AG04449 (cell line): Measurements from ENCODE around the gene BABAM1.

Experiments used
- CTCF ChIA-PET: fragments of 350-600 bp; formaldehyde crosslinking; extraction: SDS; loops from one replicate; lab custom pipeline; 2021; ENCODE audit warnings: antibody characterized with exemption; lab: Yijun Ruan, JAX
- POLR2A ChIA-PET: fragments of 400-600, 350-600 bp; formaldehyde crosslinking; extraction: SDS; loops from one replicate; lab custom pipeline; 2020; ENCODE audit warnings: antibody characterized with exemption, inconsistent platforms; lab: Yijun Ruan, JAX
- DNase-seq: peaks from one replicate; pipeline ENCODE4 v3.0.0-alpha.2; 2010; ENCODE audit warnings: low read depth, low spot score
- H3K4me3 ChIP-seq: 2 replicates; pipeline ENCODE4 v1.5.1; 2011; ENCODE audit warnings: low read depth, mild to moderate bottlenecking, control low read depth, low read length
- TF ChIP-seq, protein P1 (sequence below): IDR thresholded peaks from one replicate; pipeline ENCODE4 v1.5.1; 2011; ENCODE audit warnings: mild to moderate bottlenecking, moderate library complexity, low read length, control low read depth, inconsistent platforms; ENCODE audit not compliant: insufficient read depth; ENCODE audit errors: missing control alignments

Gene BABAM1

DNA sequence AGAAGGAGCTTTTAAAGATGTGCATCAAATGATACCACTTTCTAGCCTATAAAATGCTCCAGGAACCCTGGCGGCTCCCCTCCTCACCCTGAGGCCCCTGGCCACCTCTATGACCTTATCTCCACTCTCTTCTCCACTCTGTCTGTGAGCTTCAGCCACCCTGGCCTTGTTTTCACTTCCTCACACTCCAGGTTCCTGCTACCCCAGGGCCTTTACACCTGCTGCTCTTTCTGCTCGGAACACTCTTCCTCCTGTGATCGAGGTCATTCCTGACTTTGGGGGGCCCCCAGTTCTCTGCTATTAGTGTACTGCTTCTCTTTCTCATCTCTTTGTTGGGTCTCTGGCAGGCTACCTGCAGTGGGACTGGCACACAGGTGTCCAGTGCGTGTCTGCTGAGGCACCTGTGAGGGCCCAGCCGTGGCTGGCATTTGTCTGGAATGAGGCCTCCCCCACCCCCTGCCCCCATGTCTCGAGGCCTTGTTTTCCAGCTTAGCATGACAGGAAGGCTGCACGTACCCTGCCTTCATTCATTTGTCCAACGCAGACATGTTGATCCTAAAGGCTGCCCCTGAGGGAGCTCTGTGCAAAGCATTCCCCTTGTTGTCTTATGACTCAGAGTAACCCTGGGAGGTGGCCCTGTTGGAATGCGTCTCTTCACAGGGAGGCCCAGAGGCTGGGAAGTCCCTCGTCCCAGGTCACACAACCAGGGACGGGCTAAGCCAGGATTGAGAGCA is 44.4 kb downstream of the BABAM1 start:
- peak overlapping the region; percentile 8; the same call in 1 of the 2 replicates for H3K4me3 ChIP-seq
- no peak for DNase-seq
- POLR2A ChIA-PET, result interaction anchor here (1.4 to 1.7 kb wide), 2 partner anchors 10 to 15 kb away, joined by 3 to 5 read pairs; no protein-coding TSS in a partner anchor
- CTCF ChIA-PET, result interaction anchor here (4.1 kb wide), 1 partner anchor 18 kb away, joined by 18 read pairs; no protein-coding TSS in a partner anchor
- TF ChIP-seq, protein P1, sequence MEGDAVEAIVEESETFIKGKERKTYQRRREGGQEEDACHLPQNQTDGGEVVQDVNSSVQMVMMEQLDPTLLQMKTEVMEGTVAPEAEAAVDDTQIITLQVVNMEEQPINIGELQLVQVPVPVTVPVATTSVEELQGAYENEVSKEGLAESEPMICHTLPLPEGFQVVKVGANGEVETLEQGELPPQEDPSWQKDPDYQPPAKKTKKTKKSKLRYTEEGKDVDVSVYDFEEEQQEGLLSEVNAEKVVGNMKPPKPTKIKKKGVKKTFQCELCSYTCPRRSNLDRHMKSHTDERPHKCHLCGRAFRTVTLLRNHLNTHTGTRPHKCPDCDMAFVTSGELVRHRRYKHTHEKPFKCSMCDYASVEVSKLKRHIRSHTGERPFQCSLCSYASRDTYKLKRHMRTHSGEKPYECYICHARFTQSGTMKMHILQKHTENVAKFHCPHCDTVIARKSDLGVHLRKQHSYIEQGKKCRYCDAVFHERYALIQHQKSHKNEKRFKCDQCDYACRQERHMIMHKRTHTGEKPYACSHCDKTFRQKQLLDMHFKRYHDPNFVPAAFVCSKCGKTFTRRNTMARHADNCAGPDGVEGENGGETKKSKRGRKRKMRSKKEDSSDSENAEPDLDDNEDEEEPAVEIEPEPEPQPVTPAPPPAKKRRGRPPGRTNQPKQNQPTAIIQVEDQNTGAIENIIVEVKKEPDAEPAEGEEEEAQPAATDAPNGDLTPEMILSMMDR, result no peak

DNA sequence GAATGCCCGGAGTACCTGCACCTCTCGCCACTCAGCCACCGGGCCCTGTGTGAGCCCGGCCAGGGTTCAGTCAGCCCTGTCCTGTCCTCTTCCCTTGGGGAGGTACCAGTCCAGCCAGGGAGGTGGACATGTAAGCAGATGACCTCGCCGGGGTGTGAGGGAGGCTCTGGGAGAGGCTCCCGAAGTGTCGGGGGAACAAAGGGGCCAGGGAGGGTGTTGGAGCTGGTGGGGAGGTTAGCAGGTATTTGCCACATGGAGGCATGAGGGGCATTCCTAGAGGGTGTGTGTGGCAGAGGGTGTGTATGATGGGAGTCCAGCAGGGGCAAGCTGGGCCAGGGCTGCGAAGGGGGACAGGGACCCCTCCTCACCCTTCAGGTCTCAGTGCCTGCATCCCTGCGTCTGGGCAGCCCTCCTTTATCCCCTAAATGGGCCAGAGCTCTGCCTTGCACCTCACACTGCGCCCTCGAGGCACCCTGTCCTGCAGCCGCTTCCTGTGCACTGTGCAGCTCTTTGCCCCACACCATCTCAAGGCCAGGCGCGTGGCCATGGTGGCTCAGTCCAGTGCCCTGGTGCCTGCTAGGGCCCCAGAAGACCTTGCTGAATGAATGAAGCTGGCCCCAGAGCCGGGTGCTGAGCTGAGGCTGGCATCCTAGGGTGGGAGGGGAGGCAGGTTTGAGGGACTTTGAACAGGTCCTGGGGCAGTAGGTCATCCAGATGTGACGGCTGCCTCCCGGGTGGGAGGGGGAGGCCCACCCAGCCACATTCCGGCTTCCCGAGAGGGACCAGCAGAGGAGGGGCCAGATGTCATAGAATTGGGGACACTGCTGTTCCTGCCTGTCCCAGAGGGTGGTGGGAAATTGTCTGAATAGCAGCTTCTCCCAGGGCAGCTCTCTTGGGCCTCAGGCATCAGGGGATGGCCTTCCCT is 45.2 kb downstream of the BABAM1 start:
- TF ChIP-seq, protein P1, result no peak
- ChIA-PET POLR2A (interaction anchor here (1.4 to 1.7 kb wide), 2 partner anchors 9 to 14 kb away, joined by 3 to 5 read pairs; no protein-coding TSS in a partner anchor), CTCF (interaction anchor here (0.9 to 1.2 kb wide), 3 partner anchors 9 to 153 kb away, joined by 4 read pairs; partner anchors contain the start of gene ABHD8)
- peak overlapping the region; percentile 8; the same call in 1 of the 2 replicates for H3K4me3 ChIP-seq
- no peak for DNase-seq

DNA sequence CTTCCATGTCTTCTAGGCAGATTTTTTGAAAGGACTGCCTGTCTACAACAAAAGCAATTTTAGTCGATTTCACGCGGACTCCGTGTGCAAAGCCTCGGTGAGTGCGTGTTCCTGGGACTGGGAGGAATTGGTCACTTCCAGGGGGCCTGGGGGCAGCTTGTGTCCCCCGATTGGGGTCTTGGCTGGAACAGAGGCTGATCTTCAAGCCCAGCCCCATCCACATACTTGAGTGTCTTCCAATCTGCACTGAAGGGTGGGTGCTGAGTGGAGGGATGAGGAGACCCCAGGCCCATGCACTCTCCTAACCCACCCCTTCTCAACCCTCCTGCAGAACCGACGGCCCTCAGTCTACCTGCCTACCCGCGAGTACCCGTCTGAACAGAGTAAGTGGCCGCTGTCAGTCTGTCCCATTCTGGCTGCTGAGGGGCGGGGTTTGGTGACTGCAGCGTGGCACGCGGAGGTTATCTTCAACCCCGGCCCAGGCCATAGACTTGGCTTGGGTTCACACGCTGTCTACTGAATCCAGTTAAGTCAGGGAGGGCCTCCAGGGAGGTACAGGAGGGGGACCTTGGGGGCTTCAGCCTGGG is 46.9 kb downstream of the BABAM1 start:
- POLR2A ChIA-PET, result no interaction called here
- CTCF ChIA-PET, result no interaction called here
- no peak overlapping the region for H3K4me3 ChIP-seq
- DNase-seq, result no peak
- TF ChIP-seq, protein P1, result no peak

DNA sequence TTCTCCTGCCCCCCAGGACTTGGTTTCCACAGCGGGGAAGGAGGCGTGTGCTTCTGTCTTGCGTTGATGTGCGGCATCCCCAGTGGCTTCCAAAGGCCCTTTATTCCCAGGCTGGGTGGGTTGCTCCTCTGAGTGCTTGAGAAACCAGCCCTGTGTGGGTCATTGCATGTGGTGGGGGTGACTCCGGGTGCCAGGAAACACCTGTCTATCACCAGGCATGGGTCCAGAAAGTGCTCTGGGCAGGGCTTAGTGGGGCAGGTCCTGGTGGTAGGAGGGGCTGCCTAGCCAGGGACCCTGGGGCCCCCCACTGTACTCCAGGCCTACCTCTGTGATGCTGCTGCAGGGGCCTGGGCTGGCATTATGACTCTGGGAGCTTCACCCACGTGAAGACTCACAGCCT is 51.7 kb downstream of the BABAM1 start:
- TF ChIP-seq, protein P1, result no peak
- no peak overlapping the region for H3K4me3 ChIP-seq
- ChIA-PET POLR2A (no interaction called here), CTCF (no interaction called here)
- DNase-seq, result no peak

DNA sequence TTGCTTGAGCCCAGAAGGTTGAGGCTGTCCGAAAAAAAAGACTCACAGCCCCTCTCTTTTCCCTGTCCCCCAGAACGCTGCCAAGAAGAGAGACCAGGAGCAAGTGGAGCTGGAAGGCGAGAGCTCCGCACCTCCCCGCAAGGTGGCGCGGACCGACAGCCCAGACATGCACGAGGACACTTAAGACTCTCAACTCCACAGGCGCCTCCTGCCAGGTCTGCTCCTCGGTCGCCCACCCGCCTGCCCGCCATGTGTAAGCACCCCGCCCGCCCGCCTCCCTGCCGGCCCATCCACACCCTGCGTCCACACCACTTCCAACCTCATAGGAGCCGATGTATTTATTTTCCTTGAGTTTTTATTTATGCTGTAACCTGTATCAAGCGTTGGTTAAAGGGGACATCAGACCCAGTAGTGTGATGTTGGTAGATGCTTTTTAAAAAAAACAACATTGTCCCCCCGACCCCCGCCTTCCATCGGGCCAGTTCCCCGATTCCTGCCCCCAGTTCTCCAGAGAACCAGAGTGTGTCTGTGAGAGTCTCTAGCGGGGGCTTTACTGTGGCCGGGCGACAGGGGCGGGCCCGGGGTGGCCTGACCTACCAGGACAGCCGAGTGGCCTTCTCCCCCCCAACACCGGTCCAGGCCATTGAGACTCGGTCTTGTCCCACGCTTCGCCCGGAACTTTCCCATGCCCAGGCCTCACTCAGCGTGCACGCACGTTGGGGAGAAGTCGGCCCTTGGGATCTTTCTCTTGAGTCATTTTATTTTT is 52.4 kb downstream of the BABAM1 start:
- no peak overlapping the region for H3K4me3 ChIP-seq
- TF ChIP-seq, protein P1, result no peak
- no peak for DNase-seq
- POLR2A ChIA-PET, result no interaction called here
- CTCF ChIA-PET, result no interaction called here
